A673 (cell line): ENCODE measurements around the gene EEF1A2.

Experiments
- EZH2 ChIP-seq: fragments of 200-600 bp; sonication (generic); IDR thresholded peaks from 2 replicates; pipeline ENCODE4 v1.6.1; 2017; ENCODE audit warnings: borderline replicate concordance, low read depth, mild to moderate bottlenecking, mixed read lengths, antibody characterized with exemption, low read length; ENCODE audit not compliant: poor library complexity, severe bottlenecking
- TF ChIP-seq, protein P1 (sequence below): fragments of 300-800, 200-600 bp; sonication (generic); conservative IDR thresholded peaks from 2 replicates; pipeline ENCODE4 v1.5.1; 2017; ENCODE audit warnings: low read depth, mild to moderate bottlenecking, antibody characterized with exemption, low read length, moderate library complexity, mixed read lengths

DNA sequence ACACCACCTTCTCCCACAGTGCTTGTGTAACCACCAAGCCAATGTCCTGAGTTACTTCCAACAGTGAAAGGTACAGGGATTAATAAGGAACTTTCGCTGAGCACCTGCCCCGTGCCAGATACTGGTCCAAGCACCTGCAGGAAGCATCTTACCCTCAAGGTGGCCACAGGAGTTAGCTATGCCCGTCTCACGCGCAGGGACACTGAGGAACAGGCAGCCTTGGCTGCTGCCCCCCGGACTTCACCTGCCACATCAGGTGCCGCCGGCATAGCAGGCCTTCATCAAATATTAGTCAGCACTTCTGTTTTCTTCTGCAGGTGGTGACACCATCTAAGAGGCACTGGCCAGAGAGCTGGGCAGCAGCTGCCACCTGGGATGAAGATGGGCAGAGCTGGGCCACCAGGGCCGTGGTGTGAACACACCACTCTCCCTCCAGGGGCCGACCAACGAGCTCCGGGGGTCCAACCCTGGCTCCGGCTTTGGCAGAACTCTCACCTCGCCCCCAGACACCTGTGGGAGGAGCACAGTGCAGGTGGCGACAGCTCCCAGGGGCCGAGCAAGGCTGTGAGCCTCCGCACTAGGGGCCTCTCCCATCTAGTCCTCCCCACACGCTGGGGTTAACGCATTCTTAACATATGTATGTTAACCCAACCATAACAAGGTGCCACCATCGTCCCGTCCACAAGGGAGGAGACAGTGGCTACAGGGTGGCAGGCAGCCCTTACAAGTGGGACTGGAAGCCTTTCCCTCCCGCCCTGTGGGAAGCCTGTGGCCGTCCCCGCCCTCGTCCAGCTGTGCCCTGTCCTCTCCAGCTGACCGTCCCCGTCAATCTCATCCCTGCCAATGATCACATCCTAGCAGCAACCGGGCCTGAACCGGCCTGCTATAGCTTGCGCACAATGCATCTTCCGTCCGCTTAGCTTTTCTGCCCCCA lies 18.8 kb upstream of the EEF1A2 start:
- TF ChIP-seq EZH2: no peak
- TF ChIP-seq, protein P1, sequence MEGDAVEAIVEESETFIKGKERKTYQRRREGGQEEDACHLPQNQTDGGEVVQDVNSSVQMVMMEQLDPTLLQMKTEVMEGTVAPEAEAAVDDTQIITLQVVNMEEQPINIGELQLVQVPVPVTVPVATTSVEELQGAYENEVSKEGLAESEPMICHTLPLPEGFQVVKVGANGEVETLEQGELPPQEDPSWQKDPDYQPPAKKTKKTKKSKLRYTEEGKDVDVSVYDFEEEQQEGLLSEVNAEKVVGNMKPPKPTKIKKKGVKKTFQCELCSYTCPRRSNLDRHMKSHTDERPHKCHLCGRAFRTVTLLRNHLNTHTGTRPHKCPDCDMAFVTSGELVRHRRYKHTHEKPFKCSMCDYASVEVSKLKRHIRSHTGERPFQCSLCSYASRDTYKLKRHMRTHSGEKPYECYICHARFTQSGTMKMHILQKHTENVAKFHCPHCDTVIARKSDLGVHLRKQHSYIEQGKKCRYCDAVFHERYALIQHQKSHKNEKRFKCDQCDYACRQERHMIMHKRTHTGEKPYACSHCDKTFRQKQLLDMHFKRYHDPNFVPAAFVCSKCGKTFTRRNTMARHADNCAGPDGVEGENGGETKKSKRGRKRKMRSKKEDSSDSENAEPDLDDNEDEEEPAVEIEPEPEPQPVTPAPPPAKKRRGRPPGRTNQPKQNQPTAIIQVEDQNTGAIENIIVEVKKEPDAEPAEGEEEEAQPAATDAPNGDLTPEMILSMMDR: no peak
